GM23338 (cell line): ENCODE data around the gene RFWD3. TPM values are rescaled to one million over a fixed set of nuclear protein-coding genes. Genes with fewer than 3 reads are reported as not detected.
A peak's percentile ranks its signal among the peaks of the same experiment; 100 is the strongest.

Source experiments
- ATAC-seq: fragments of 200-7000 bp; cut with Tn5 transposase; 3 replicates; pipeline ENCODE4 v1.9.1; 2020
- DNase-seq: peaks from one replicate; pipeline ENCODE4 v3.0.0-alpha.2; 2015; ENCODE audit warnings: low spot score
- H2AFZ ChIP-seq: fragments of 200-600 bp; sonication (generic); 2 replicates; pipeline ENCODE4 v1.8.0; 2016; ENCODE audit warnings: antibody characterized with exemption, mild to moderate bottlenecking, moderate library complexity
- H3F3A ChIP-seq: fragments of 200-600 bp; sonication (generic); replicated peaks from 2 replicates; pipeline ENCODE4 v1.8.0; 2017; ENCODE audit warnings: antibody characterized with exemption, mixed run types, low read depth
- H3K27ac ChIP-seq: fragments of 200-600 bp; sonication (generic); 2 replicates; pipeline ENCODE4 v1.6.1; 2016; ENCODE audit warnings: low read depth
- H3K27me3 ChIP-seq: fragments of 200-600 bp; sonication (generic); 2 replicates; pipeline ENCODE4 v1.8.0; 2016; ENCODE audit warnings: mild to moderate bottlenecking, mixed run types, moderate library complexity; ENCODE audit not compliant: insufficient read depth
- H3K36me3 ChIP-seq: fragments of 200-600 bp; sonication (generic); 2 replicates; pipeline ENCODE4 v1.8.0; 2016; ENCODE audit warnings: mild to moderate bottlenecking; ENCODE audit not compliant: insufficient read depth
- H3K4me1 ChIP-seq: fragments of 200-600 bp; sonication (generic); 2 replicates; pipeline ENCODE4 v1.8.0; 2016; ENCODE audit warnings: mild to moderate bottlenecking, moderate library complexity; ENCODE audit not compliant: insufficient read depth
- H3K4me2 ChIP-seq: fragments of 200-600 bp; sonication (generic); 2 replicates; pipeline ENCODE4 v1.7.1; 2017; ENCODE audit warnings: mixed run types
- H3K4me3 ChIP-seq: fragments of 200-600 bp; sonication (generic); 2 replicates; pipeline ENCODE4 v1.6.1; 2016; ENCODE audit warnings: mixed run types
- H3K79me2 ChIP-seq: fragments of 200-600 bp; sonication (generic); replicated peaks from 2 replicates; pipeline ENCODE4 v1.8.0; 2017; ENCODE audit warnings: mild to moderate bottlenecking; ENCODE audit not compliant: insufficient read depth
- H3K9me2 ChIP-seq: fragments of 200-600 bp; sonication (generic); 2 replicates; pipeline ENCODE4 v1.8.0; 2017; ENCODE audit not compliant: insufficient read depth
- H4K20me1 ChIP-seq: fragments of 200-600 bp; sonication (generic); replicated peaks from 2 replicates; pipeline ENCODE4 v1.8.0; 2017; ENCODE audit warnings: mild to moderate bottlenecking; ENCODE audit not compliant: insufficient read depth
- H3K27ac Mint-ChIP-seq: 2 replicates; pipeline ENCODE4 v1.8.0; 2020; ENCODE audit warnings: inconsistent platforms, mild to moderate bottlenecking, moderate library complexity, mixed read lengths
- H3K27me3 Mint-ChIP-seq: 3 replicates; pipeline ENCODE4 v1.8.0; 2022; ENCODE audit warnings: low read depth, mild to moderate bottlenecking, moderate library complexity, mixed read lengths, inconsistent platforms; ENCODE audit not compliant: insufficient read depth, poor library complexity
- H3K36me3 Mint-ChIP-seq: 3 replicates; pipeline ENCODE4 v1.8.0; 2021; ENCODE audit warnings: low read depth, mild to moderate bottlenecking, inconsistent platforms, moderate library complexity, mixed read lengths
- H3K4me1 Mint-ChIP-seq: 3 replicates; pipeline ENCODE4 v1.8.0; 2020; ENCODE audit warnings: mild to moderate bottlenecking, inconsistent platforms, mixed read lengths
- H3K4me3 Mint-ChIP-seq: 3 replicates; pipeline ENCODE4 v1.8.0; 2021; ENCODE audit warnings: moderate library complexity, mild to moderate bottlenecking, inconsistent platforms, mixed read lengths
- H3K9me3 Mint-ChIP-seq: 3 replicates; pipeline ENCODE4 v1.8.0; 2020; ENCODE audit warnings: moderate library complexity, mild to moderate bottlenecking, inconsistent platforms, mixed read lengths
- CREB1 ChIP-seq: fragments of 250-450 bp; sonication (Bioruptor Pico); IDR thresholded peaks from 2 replicates; pipeline ENCODE4 v1.5.0; 2020; ENCODE audit warnings: low read depth, mild to moderate bottlenecking, moderate library complexity
- EZH2 ChIP-seq: fragments of 200-600 bp; sonication (generic); IDR thresholded peaks from one replicate; pipeline ENCODE4 v1.8.0; 2017; ENCODE audit warnings: antibody characterized with exemption, mild to moderate bottlenecking, low read depth; ENCODE audit not compliant: unreplicated experiment
- EZH2phosphoT487 ChIP-seq: fragments of 200-600 bp; sonication (generic); IDR thresholded peaks from one replicate; pipeline ENCODE4 v1.8.1; 2018; ENCODE audit warnings: antibody characterized with exemption; ENCODE audit not compliant: unreplicated experiment
- JUNB ChIP-seq: IDR thresholded peaks from one replicate; pipeline ENCODE4 v1.6.1; 2016; ENCODE audit warnings: antibody characterized with exemption; ENCODE audit not compliant: unreplicated experiment
- NANOG ChIP-seq: IDR thresholded peaks from 2 replicates; pipeline ENCODE4 v1.6.1; 2016; ENCODE audit warnings: antibody characterized with exemption, borderline replicate concordance
- POLR2AphosphoS5 ChIP-seq: IDR thresholded peaks from 2 replicates; pipeline ENCODE4 v1.6.1; 2016; ENCODE audit warnings: antibody characterized with exemption, low read depth
- STAT1 ChIP-seq: IDR thresholded peaks from one replicate; pipeline ENCODE4 v1.6.1; 2016; ENCODE audit warnings: antibody characterized with exemption; ENCODE audit not compliant: unreplicated experiment
- ZNF114 ChIP-seq: fragments of 250-450 bp; sonication (Bioruptor Pico); IDR thresholded peaks from 2 replicates; pipeline ENCODE4 v1.5.0; 2020; ENCODE audit warnings: mild to moderate bottlenecking, moderate library complexity
- ZNF331 ChIP-seq: fragments of 250-450 bp; sonication (Bioruptor Pico); IDR thresholded peaks from 2 replicates; pipeline ENCODE4 v1.5.0; 2020; ENCODE audit warnings: low read depth, mild to moderate bottlenecking, moderate library complexity
- polyA plus RNA-seq: library from polyadenylated mRNA; unstranded; fragments of >200 nt; fragmentation: Nextera tagmentation; extraction: Ambion mirVana; gene quantifications from 2 replicates; pipeline ENCODE4 v1.2.1, GENCODE V29; 2016
- total RNA-seq: library from RNA; depleted of rRNA; stranded (reverse); fragments of >200 nt; shearing (Covaris generic); gene quantifications from 2 replicates; pipeline ENCODE4 v1.2.3, GENCODE V29; 2014
- TF ChIP-seq, protein P1 (sequence below): fragments of 250-450 bp; sonication (Bioruptor Pico); IDR thresholded peaks from 2 replicates; pipeline ENCODE4 v1.5.0; 2020; ENCODE audit warnings: mild to moderate bottlenecking, moderate library complexity
- TF ChIP-seq, protein P2 (sequence below): IDR thresholded peaks from one replicate; pipeline ENCODE4 v1.6.1; 2018; ENCODE audit warnings: antibody characterized with exemption; ENCODE audit not compliant: unreplicated experiment
- TF ChIP-seq, protein P3 (sequence below): IDR thresholded peaks from 2 replicates; pipeline ENCODE4 v1.6.1; 2016; ENCODE audit warnings: antibody characterized with exemption

The RFWD3 gene
- total and polyA plus RNA-seq, 2 experiments from 2014 or later, result 27.6 to 113 TPM

DNA sequence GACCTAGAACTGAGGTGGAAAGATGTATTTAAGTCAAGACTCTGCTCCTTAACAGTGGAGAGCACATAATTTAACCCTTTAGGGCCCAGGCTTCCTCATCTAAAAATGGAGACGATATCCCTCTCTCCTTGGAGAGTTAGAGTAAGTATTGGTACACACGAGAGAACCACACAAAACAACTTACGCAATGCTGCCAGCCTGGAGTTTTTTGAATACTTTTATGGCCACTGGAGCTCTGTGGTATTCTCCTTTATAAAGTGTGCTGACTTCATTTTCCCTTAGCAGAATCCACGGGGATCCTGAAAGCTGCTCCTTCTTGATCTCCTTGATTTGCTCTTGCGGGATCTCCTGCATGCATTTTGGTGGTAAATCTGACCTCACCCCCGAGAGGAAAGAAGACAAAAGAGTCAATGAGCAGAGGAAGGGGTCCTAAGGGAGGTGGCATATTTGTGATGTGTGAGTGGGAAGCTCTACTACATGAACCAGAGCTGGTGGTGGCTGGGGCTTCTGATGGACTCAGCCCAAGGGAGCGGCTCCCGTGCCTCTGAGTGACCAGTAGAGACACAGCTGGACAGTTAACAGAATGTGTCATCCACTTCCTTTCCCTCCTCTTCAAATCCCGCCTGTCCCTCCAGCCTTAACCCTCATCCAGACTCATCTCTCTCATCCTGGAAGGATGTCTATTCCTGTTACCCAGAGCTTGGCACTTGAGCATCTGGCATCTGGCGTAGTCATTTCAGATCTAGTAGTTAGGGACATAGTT is 24.6 kb upstream of the RFWD3 start (continued):
- TF ChIP-seq CREB1 (CRISPR knock-in tag) (no peak), JUNB (no peak), EZH2phosphoT487 (no peak)

DNA sequence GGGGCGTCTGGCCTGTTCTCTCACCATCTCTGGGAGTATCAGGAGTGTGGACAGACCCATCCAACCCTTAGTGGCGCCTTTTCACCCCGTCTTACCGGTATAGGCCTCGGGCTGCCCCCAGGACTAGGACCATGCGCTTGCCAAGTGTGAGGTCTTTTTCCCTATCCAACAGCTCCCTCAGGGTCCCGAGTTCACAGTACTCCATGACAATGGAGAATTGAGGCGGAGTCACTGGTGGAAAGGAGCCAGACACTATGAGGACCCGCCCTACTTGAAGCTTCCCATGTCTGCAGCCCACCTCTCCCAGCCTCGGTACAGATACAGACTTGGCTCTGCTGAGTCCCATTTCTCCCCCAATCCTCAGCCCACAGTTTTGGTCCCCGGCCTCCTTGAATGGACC is 15.9 kb upstream of the RFWD3 start:
- Mint-ChIP-seq H3K27ac (no peak overlapping the region; the same call in 1 of the 2 replicates), H3K4me3 (no peak overlapping the region), H3K4me1 (peaks cover 6% of the 10 kb centered on the region), H3K36me3 (no peaks in the 10 kb centered on the region), H3K27me3 (no peaks in the 10 kb centered on the region), H3K9me3 (no peaks in the 10 kb centered on the region)
- H3K4me1 ChIP-seq, result no peaks in the 10 kb centered on the region
- no peaks in the 10 kb centered on the region; the same call in 1 of the 2 replicates for H4K20me1 ChIP-seq
- no peaks in the 10 kb centered on the region for H3F3A ChIP-seq
- DNase-seq (peak; percentile 9), ATAC-seq (peak; percentile 64)
- no peaks in the 10 kb centered on the region for H3K27me3 ChIP-seq
- H2AFZ ChIP-seq, result no peak overlapping the region
- no peak overlapping the region for H3K4me2 ChIP-seq
- no peaks in the 10 kb centered on the region for H3K9me2 ChIP-seq
- H3K27ac ChIP-seq, result no peak overlapping the region
- no peaks in the 10 kb centered on the region for H3K79me2 ChIP-seq
- H3K36me3 ChIP-seq, result no peaks in the 10 kb centered on the region; the same call in 1 of the 2 replicates
- H3K4me3 ChIP-seq, result no peak overlapping the region
- TF ChIP-seq STAT1 (no peak), POLR2AphosphoS5 (no peak), ZNF114 (CRISPR knock-in tag) (no peak), ZNF331 (CRISPR knock-in tag) (no peak), NANOG (no peak), CREB1 (CRISPR knock-in tag) (no peak), EZH2 (no peak), JUNB (no peak)
- TF ChIP-seq, protein P1, sequence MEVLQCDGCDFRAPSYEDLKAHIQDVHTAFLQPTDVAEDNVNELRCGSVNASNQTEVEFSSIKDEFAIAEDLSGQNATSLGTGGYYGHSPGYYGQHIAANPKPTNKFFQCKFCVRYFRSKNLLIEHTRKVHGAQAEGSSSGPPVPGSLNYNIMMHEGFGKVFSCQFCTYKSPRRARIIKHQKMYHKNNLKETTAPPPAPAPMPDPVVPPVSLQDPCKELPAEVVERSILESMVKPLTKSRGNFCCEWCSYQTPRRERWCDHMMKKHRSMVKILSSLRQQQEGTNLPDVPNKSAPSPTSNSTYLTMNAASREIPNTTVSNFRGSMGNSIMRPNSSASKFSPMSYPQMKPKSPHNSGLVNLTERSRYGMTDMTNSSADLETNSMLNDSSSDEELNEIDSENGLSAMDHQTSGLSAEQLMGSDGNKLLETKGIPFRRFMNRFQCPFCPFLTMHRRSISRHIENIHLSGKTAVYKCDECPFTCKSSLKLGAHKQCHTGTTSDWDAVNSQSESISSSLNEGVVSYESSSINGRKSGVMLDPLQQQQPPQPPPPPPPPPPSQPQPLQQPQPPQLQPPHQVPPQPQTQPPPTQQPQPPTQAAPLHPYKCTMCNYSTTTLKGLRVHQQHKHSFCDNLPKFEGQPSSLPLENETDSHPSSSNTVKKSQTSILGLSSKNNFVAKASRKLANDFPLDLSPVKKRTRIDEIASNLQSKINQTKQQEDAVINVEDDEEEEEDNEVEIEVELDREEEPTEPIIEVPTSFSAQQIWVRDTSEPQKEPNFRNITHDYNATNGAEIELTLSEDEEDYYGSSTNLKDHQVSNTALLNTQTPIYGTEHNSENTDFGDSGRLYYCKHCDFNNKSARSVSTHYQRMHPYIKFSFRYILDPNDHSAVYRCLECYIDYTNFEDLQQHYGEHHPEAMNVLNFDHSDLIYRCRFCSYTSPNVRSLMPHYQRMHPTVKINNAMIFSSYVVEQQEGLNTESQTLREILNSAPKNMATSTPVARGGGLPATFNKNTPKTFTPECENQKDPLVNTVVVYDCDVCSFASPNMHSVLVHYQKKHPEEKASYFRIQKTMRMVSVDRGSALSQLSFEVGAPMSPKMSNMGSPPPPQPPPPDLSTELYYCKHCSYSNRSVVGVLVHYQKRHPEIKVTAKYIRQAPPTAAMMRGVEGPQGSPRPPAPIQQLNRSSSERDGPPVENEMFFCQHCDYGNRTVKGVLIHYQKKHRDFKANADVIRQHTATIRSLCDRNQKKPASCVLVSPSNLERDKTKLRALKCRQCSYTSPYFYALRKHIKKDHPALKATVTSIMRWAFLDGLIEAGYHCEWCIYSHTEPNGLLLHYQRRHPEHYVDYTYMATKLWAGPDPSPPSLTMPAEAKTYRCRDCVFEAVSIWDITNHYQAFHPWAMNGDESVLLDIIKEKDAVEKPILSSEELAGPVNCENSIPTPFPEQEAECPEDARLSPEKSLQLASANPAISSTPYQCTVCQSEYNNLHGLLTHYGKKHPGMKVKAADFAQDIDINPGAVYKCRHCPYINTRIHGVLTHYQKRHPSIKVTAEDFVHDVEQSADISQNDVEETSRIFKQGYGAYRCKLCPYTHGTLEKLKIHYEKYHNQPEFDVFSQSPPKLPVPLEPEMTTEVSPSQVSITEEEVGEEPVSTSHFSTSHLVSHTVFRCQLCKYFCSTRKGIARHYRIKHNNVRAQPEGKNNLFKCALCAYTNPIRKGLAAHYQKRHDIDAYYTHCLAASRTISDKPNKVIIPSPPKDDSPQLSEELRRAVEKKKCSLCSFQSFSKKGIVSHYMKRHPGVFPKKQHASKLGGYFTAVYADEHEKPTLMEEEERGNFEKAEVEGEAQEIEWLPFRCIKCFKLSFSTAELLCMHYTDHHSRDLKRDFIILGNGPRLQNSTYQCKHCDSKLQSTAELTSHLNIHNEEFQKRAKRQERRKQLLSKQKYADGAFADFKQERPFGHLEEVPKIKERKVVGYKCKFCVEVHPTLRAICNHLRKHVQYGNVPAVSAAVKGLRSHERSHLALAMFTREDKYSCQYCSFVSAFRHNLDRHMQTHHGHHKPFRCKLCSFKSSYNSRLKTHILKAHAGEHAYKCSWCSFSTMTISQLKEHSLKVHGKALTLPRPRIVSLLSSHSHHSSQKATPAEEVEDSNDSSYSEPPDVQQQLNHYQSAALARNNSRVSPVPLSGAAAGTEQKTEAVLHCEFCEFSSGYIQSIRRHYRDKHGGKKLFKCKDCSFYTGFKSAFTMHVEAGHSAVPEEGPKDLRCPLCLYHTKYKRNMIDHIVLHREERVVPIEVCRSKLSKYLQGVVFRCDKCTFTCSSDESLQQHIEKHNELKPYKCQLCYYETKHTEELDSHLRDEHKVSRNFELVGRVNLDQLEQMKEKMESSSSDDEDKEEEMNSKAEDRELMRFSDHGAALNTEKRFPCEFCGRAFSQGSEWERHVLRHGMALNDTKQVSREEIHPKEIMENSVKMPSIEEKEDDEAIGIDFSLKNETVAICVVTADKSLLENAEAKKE (CRISPR knock-in tag), result no peak
- TF ChIP-seq, protein P2, sequence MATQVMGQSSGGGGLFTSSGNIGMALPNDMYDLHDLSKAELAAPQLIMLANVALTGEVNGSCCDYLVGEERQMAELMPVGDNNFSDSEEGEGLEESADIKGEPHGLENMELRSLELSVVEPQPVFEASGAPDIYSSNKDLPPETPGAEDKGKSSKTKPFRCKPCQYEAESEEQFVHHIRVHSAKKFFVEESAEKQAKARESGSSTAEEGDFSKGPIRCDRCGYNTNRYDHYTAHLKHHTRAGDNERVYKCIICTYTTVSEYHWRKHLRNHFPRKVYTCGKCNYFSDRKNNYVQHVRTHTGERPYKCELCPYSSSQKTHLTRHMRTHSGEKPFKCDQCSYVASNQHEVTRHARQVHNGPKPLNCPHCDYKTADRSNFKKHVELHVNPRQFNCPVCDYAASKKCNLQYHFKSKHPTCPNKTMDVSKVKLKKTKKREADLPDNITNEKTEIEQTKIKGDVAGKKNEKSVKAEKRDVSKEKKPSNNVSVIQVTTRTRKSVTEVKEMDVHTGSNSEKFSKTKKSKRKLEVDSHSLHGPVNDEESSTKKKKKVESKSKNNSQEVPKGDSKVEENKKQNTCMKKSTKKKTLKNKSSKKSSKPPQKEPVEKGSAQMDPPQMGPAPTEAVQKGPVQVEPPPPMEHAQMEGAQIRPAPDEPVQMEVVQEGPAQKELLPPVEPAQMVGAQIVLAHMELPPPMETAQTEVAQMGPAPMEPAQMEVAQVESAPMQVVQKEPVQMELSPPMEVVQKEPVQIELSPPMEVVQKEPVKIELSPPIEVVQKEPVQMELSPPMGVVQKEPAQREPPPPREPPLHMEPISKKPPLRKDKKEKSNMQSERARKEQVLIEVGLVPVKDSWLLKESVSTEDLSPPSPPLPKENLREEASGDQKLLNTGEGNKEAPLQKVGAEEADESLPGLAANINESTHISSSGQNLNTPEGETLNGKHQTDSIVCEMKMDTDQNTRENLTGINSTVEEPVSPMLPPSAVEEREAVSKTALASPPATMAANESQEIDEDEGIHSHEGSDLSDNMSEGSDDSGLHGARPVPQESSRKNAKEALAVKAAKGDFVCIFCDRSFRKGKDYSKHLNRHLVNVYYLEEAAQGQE, result no peak
- TF ChIP-seq, protein P3, sequence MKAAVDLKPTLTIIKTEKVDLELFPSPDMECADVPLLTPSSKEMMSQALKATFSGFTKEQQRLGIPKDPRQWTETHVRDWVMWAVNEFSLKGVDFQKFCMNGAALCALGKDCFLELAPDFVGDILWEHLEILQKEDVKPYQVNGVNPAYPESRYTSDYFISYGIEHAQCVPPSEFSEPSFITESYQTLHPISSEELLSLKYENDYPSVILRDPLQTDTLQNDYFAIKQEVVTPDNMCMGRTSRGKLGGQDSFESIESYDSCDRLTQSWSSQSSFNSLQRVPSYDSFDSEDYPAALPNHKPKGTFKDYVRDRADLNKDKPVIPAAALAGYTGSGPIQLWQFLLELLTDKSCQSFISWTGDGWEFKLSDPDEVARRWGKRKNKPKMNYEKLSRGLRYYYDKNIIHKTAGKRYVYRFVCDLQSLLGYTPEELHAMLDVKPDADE, result no peak
